HG03064 (cell line): Measurements from ENCODE around the gene L3MBTL1.

Experiments used
- ATAC-seq: cut with Tn5 transposase; IDR thresholded peaks from one replicate; pipeline ENCODE4 v1.9.1; 2021; ENCODE audit warnings: low read depth; ENCODE audit not compliant: unreplicated experiment

Gene L3MBTL1

DNA sequence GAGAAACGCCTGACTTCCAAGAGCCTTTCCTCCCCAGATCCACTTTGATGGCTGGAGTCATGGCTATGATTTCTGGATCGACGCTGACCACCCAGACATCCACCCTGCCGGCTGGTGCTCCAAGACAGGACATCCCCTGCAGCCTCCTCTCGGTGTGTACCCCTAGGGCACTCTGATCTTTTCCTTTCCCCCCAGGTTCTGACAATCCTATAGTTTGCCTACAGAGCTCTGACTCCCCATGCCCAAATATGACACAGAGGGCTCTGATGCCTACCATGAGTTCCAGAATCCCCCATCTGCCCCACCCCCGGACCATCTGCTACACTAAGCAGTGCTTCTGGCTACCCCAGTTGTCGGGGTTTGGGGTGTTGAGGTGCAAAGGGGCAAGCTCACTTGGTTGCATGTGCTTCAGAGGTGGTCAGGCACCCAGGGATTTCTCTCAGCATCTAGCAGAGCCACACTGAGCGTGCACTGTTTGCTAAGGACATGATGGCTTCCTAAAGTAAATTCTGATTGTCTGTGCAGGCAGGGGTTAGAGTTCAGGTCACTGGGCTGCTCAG is 27.4 kb downstream of the L3MBTL1 start:
- ATAC-seq: no peak

DNA sequence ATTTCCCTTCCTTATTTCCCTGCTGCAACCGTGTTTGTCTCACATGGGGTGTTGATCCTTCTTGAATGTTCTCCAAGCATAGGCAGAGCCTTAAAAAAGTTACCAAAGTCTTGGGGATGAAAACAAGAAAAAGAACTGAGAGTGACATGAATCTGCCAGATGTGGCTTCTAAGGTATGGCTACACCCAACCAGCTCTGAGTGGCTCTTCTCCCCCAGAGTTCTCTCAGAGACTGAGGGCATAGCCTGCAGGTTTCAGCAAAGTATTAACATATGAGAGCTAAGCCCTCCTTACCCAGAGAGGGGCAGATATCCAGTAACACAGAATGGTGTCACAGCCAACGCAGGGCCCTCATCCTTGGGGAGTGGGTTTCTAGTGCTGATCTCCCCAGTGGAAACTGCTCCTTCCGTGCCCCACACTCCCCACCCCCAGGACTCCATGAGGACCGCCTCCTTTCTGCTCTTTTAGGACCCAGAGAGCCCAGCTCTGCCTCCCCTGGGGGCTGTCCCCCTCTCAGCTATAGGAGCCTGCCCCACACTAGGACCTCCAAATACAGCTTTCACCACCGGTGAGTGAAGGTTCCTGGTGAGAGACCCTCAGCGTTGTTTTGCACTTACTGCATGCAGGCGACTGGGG is 28.0 kb downstream of the L3MBTL1 start:
- no peak for ATAC-seq

DNA sequence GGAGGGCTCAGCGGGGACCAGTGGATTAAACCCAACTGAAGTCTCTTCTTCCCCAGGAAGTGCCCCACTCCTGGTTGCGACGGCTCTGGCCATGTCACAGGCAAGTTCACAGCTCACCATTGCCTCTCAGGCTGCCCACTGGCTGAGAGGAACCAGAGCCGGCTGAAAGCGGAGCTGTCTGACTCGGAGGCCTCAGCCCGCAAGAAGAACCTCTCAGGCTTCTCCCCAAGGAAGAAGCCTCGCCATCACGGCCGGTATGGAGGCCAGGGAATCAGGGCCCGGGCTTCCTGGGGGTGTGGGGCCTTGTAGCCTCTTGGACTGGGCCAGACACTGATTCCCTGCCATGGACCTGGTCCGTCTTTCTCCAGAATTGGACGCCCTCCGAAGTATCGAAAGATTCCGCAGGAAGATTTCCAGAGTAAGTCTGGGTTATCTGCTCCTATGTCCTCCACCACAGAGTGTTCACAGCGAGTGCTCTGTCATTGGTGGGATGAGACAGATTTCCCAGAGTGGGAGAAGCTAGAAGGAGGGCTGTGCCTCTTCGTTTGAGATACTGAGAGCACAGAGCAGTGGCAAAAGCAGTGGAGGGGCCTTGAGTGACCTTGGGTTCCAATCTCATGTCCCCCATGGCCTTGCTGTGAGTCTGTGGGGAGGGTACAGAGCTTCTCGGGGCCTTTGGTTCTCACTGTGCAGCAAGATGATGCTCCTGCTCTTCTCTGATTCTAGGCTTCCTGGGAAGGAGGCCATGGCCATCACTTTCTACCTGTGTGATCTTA is 28.7 kb downstream of the L3MBTL1 start:
- no peak for ATAC-seq

DNA sequence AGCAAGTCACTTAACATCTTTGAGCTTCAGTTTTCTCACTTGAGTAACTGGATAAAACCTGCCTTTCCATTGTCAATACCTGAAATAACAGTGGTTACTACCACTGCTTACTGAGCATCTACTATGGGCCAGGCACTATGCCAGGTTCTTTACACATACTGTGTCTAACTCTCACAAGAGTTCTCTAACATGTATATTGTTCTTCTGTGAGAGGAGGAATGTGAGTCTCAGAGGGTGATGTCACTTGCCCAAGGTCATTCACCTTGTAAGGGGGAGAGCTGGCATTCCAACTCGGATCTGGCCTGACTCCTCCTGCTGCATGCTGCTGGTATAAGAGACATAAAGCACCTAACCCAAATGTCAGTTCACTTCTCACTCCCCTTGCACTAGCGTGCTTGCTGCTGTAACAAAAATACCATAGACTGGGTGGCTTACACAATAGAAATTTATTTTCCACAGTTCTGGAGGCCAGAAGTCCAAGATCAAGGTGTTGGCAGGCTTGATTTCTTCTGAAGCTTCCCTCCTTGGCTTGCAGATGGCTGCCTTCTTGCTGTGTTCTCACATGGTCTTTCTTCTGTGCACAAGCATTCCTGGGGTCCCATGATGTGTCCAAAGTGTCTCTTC is 29.4 kb downstream of the L3MBTL1 start:
- no peak for ATAC-seq

DNA sequence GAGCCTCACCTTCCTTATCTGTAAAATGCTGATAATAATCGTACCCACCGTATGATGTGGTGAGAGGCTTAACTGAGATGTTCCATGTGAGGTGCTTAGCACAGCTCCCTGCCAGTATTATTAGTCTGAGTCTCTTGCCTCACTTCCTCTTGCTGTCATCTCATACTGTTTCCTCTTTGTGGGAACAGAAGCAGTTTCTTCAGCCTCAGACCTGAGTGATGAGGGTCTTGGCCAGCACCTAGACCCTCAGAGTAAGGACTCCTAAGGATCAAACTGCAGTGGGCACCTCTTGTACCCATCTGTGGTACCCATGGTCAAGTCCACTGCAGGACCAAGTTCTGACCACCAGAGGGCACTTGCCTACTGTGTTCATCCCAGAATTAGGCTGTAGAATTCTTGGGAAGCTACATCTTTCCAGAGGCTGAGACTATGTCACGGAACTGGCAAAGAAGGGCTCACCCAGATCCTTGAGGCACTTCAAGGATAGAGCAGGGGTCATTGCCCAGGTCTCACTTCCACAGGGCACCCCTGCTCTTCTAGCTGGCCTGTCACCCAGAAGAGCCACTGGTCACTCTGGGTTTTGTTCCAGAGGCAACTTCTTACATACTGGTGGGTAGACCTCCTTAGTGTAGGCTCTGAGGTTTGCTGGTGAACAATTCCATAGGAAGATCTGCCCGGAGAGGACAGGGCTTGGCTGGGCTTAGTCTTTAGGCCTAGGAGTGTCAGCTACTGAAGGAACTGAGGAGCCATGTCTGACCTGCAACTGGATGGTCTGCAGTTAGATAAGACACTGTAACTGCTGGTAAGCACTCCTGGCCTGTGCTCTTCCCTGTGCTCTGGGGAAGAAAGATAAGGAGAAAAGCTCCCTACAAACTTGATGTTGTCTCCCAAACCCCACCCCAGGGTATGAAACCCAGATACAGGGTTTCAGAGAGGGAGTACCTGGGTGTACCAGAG is 30.7 kb downstream of the L3MBTL1 start:
- no peak for ATAC-seq

DNA sequence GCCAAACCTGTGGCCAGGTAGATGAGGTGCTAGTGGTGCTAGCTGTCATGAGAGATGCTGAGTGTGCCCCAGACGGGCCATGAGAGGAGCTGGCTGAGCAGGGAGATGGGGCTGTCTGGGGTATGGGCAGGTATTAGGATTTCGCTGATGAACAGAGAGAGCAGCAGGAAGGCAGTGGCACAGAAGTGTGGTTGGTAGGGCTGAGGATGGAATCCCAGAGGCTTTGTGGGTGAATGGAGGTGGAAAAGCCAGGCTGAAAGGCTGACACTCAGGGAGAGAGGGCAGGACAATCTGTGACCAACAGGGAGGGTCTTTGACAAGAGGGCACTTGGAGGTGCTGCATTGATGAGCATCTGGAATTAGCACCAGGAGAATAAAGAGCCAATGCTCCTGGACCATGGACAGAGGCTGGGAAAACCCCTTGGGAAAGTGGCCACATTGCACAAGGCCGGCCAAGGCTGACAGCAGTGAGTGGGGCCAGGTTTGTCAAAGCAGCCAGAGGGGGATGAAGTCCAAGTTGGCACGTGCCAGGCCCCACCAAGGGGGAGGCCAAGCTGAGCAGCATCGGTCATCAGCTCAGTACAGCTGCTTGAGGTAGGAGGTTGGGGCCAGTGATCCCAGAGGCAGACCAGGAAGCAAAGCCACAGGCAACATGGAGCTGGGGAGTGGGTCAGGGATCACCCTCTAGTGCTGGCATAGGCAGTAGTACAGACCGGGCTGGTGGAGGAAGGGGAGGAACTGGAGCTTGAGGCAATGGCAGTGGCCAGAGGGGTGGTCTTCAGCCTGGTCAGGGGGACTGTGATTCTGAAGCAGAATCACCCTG is 31.6 kb downstream of the L3MBTL1 start:
- ATAC-seq: no peak

DNA sequence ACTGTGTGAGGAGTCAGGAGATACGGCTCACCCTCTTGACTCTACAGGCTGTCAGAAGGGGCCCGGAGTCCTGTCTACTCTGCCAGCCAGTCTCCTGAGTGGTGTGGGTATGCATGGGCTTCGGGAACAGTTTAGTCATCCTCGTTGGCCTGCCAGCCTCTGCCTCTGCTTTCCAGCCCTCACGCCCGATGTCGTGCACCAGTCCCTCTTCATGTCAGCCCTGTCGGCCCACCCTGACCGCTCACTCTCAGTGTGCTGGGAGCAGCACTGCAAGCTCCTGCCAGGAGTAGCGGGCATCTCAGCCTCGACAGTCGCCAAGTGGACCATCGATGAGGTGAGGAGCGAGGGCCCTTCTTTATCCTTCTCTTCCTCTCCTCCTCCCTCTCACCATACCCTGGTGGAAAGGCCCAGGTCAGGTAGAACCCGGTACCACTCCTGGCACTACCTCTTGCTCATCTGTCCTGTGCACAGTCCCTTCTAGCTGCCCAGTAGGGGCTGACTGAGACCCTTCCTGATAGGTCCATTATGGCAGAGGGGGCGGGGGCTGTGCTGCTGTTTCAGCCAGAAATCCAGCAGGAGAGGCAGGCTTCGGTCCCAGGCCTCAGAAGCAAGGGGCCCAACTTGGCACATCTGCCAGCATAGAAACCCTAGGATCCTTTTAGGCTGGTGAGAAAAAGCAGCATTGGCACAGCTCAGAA is 32.6 kb downstream of the L3MBTL1 start:
- no peak for ATAC-seq

DNA sequence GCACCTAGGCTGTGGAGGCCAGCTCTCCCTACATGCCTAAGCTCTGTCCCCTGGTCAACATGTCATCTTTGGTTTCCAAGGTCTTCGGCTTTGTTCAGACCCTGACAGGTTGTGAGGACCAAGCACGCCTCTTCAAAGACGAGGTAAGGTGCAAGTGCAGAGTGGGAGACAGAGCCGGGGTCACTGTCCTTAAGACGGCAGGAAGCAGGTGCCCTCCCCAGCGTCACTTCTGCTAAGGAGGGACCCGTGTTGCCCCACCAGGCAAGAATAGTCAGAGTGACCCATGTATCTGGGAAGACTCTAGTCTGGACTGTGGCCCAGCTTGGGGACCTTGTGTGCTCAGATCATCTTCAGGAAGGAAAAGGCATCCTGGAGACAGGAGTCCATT is 33.2 kb downstream of the L3MBTL1 start:
- ATAC-seq: no peak

DNA sequence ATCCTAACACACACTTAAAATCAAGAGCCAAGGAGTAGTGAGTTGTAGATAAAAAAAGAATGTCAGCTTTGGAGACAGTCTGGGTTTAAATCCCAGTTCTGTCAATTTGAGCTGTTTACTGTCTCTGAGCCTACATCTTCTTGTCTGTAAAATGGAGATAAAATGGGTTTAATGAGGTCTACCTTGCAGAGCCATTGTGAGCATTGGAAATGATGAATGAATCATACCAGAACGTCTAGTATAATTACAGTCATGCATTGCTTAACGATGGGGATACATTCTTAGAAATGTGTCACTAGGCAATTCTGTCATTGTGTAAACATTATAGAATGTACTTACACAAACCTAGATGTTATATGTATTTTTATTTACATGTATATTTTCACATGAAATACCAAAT is 33.7 kb downstream of the L3MBTL1 start:
- ATAC-seq: no peak

DNA sequence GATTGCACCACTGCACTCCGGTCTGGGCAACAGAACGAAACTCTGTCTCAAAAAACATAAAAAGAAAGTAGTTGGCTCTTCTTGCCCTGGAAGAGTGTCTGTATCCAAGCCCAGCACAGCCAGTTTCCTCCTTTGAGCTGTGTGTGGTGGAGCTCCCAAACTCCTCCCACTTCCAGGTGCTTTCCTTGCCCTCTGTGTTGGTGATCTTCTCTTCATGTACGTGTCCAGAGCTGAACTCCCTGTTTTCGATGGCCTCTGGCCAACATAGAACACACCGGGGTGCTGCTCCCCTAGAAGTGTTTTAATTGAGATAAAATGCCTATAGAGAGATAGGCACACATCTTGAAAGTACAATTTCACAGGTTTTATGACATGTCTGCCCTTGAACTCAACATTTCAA is 34.7 kb downstream of the L3MBTL1 start:
- no peak for ATAC-seq

DNA sequence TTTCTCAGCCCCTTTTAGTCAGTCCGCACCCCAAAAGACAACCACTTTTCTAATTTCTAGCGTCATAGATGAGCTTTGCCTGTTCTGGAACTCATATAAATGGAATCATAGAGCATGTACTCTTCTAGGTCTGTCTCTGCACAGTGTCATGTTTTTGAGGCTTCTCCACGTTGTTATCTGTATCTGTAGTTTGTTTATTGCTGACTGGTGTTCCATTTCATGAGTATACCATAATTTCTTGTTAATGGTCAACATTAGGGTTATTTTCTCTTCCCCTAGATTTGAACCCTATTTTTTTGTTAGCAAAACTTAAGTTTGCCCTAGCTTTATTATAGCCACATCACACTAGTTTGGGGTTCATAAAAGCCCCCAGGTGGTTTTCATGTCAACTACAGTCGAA is 35.2 kb downstream of the L3MBTL1 start:
- no peak for ATAC-seq

DNA sequence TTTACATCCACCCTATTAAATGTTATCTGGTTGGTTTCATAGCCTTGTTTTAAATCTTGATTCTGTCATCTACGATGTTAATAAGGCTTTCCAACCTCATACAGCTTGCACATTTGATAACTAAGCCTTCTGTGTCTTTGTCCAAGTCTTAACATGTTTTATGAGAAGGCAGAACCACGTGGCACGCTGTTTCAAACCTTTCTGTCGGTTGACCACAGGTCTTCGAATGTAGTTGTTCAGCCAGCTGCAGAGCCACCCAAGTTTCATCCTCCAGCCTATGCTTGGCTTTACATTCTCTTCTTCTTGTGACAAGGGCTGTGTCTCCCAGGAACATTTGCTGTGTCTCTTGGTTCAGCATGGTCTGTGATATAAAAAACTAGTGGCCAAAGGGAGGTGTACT is 35.6 kb downstream of the L3MBTL1 start:
- no peak for ATAC-seq

DNA sequence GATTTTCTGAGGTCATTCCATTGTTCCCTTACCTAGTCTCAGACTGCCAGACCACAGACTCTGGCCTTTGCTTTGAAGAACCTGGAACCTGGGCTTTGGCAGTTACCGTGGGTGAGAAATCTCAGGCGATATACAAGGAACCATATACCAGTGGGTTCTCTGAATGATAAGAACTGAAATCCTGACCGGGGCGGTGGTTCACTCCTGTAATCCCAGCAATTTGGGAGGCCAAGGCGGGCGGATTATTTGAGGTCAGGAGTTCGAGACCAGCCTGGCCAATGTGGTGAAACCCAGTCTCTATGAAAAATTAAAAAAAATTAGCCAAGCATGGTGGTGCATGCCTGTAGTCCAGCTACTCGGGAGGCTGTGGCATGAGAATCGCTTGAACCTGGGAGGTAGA is 37.0 kb downstream of the L3MBTL1 start:
- no peak for ATAC-seq

DNA sequence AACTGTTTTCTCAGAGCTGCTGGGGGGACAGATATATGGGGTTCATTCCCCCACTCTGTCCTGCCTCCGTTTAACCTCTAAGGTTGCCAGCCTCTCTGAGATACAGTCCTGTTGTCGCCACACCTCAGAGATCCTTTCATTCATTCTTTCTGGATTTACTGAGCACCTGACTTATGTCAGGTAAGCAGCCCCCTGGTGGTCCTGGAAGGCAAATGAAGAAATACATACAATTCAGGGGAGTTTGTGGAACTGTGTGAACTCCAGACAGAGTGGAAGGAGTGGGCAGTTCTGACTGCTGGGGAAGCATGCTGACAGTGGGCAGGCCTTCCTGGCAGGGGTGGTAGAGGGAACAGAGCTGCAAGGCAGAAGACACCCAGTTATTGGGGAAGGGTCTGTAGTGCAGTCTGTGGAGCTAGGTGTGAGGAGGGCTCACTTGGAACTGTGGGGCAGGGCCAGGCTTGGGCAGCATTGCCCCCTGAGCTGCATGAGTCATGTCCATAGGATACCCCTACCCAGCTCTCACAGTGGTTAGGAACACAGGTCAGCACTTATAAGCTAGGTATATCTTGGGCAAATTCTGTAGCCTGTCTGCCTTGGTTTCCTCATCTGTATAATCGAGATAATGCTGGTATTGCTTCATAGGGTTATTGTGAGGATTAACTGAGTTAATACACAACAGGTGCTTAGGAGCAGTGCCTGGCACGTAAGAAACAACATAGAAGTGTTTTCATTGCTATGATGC is 38.5 kb downstream of the L3MBTL1 start:
- ATAC-seq: no peak

DNA sequence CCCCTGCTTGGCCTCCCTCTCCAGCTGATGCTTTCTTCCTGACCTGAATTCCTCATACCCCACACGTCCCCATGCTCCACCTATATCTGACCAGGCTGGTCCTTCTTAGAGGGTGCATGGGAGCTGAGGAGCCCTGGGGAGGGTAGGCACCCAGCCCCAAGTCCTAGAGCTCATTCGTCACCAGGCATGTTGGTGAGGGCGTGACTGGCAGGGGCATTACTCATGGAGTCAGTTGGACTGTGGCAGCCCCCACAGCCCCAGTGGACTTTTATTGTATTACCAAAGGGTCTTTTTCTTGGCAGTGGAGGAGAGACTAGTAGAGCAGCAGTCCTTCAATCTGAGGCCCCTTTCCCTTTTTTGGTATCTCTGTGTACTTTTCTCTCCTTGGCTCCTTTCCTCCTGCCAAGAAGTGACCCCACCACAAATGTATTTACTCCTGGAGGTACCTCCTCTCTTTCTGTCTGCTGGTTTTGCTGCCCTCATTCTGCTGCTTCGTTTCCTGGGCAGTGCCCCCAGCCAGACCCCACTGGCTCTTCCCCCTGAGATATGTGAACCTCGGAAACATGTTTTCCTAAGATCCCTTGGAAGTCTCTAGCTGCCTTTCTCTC is 40.9 kb downstream of the L3MBTL1 start:
- ATAC-seq: no peak

DNA sequence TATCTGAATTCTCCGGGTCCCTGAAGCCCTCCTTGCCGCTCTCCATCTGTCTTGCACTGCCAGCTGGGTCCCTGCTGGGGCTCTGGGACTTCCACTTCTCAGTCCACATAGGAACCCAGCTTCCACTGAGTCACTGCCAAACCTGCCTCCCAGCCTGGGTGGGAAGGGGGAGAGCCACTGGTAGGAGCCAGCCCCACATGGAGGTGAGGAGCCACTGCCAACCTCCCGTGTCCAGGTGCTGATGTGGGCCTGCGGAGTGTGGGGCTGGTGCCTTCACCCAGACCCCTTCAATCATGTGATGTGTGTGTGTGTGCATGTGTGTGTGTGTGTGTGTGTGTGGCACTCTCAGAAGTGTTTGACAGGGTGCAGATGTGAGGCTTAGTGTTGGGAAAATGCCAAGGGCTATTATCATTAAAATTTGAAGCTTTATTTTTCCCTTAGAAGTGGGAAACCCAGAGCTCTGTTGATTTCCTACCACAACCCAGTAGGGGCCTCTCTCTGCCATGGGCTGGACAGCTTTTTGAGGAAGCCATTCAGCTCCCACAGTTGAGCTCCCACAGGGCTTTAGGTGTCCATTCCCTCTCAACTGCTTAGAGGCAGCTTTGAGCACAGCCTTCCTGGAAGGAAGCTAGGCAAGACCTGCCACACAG is 42.0 kb downstream of the L3MBTL1 start:
- ATAC-seq: no peak

DNA sequence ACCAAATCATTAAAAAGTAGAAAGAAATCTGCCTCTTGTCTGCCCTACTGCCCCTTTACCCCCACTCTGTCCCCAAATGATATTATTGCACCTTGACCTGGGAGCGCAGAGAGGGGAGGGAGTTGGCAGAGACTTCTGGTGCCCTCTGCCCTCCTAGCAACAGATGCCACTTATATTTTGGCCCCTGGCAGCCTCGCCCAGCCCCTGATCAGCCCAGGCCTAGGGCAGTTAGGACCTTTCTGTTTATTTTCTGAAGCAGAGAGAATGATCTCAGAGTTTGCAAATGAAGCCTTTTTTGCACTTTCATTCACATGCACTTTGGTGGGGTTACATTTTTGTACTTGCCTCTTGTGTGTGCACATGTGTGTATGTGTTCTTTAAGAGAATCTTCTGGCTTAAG is 43.0 kb downstream of the L3MBTL1 start:
- no peak for ATAC-seq

DNA sequence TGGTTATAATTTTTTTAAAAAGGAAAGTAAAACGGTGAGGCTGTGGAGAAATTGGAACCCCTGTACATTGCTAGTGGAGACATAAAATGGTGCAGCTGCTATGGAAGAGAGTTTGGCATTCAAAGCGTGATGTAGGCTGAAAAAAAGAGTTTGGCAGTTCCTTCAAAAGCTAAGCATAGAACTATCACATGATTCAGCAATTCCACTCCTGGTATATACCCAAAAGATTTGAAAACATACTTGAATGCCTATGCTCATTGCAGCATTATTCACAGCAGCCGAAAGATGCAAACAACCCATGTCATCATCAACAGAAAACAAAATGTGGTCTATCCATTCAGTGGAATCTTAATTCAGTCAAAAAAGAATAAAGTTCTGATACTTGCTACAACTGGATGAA is 46.9 kb downstream of the L3MBTL1 start:
- no peak for ATAC-seq
